Measurements from ENCODE around the gene USP37.
A peak's percentile ranks its signal among the peaks of the same experiment; 100 is the strongest.

USP37 gene

DNA sequence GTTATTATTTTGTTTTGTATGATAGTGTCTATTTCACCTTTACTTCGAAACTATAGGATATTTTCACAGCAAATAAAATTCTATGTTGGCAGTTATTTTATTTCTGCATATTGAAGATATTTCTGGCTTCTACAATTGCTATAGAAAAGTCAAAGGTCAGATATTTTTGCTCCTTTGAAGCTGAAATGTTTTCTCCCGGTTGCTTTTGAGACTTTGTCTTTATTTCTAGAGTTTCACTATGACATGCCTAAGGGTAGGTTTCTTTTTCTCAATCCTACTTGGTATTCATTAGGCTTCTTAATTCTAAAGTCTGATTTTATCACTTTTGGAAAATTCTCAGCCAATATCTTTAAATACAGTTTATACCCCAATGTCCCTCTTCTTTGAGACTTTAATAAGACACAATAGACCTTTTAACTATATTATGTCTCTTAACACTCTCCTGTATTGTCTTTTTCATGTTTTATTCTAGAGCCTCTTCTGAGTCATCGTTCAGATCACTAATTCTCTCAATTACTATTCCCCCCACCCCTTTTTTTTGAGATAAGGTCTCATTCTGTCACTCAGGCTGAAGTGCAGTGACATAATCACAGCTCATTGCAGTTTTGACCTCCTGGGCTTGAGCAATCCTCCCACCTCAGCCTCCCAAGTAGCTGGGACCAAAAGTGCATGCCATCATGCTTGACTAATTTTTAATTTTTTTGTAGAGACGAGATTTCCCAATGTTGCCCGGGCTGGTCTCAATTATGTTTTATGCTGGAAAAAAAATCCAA is 50.5 kb downstream of the USP37 start:
- no peak overlapping the region for H3K9ac ChIP-seq (ENCODE audit: low read depth, low read length)

DNA sequence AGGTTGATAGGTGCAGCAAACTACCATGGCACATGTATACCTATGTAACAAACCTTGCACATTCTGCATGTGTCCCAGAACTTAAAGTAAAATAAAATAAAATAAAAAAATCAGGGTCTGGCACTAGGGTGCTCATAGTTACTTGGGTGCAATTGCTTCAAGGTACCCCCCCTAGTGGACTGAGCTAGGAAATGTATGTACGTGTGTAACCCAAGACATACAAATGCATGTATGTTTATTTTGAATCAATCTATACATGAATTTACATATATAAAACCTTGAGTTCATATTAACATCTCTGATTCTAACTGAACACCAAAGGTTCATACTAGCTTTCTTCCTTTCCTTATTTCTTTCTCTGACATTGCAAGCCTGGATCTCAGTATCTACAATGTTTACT is 51.5 kb downstream of the USP37 start:
- Histone ChIP-seq H3K4me3 (ENCODE audit: low read depth in 1 of 2, low read length in 2 of 2) (no peak overlapping the region), H2AFZ (ENCODE audit: low read depth, low read length) (no peak overlapping the region), H3K4me2 (ENCODE audit: insufficient read depth, low read length) (no peak overlapping the region), H3K79me2 (ENCODE audit: insufficient read depth, low read length) (peaks cover 30% of the 10 kb centered on the region), H3K27ac (ENCODE audit: low read length) (no peak overlapping the region), H3K36me3 (ENCODE audit: insufficient read depth, low read length) (peaks cover 42% of the 10 kb centered on the region; the same call in 1 of the 2 replicates), H3K4me1 (ENCODE audit: insufficient read depth, low read length) (no peaks in the 10 kb centered on the region), H3K27me3 (ENCODE audit: insufficient read depth, low read length, poor library complexity) (no peaks in the 10 kb centered on the region), H3K9me3 (ENCODE audit: insufficient read depth, low read length, severe bottlenecking) (no peaks in the 10 kb centered on the region), H4K20me1 (ENCODE audit: insufficient read depth, low read length) (peaks cover 3% of the 10 kb centered on the region; the same call in 1 of the 2 replicates), H3K9ac (ENCODE audit: low read depth, low read length) (no peak overlapping the region)
- no peak for DNase-seq
- ATAC-seq (ENCODE audit: insufficient read depth, low read depth), result no peak
- TF ChIP-seq, protein P1, sequence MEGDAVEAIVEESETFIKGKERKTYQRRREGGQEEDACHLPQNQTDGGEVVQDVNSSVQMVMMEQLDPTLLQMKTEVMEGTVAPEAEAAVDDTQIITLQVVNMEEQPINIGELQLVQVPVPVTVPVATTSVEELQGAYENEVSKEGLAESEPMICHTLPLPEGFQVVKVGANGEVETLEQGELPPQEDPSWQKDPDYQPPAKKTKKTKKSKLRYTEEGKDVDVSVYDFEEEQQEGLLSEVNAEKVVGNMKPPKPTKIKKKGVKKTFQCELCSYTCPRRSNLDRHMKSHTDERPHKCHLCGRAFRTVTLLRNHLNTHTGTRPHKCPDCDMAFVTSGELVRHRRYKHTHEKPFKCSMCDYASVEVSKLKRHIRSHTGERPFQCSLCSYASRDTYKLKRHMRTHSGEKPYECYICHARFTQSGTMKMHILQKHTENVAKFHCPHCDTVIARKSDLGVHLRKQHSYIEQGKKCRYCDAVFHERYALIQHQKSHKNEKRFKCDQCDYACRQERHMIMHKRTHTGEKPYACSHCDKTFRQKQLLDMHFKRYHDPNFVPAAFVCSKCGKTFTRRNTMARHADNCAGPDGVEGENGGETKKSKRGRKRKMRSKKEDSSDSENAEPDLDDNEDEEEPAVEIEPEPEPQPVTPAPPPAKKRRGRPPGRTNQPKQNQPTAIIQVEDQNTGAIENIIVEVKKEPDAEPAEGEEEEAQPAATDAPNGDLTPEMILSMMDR (IDR thresholded peaks at IDR 0.05; ENCODE audit: borderline replicate concordance, extremely low read depth, low read length, poor library complexity, severe bottlenecking), result peak; percentile 50
- no peak for TF ChIP-seq EZH2 (IDR thresholded peaks at IDR 0.05; ENCODE audit: borderline replicate concordance, low read depth, low read length, severe bottlenecking)

More for the DNA sequence above, 50.5 kb downstream of the USP37 start:
- TF ChIP-seq, protein P1 (IDR thresholded peaks at IDR 0.05; ENCODE audit: borderline replicate concordance, extremely low read depth, low read length, poor library complexity, severe bottlenecking), result no peak
- Histone ChIP-seq H3K9me3 (ENCODE audit: insufficient read depth, low read length, severe bottlenecking) (no peaks in the 10 kb centered on the region), H3K4me3 (ENCODE audit: low read depth in 1 of 2, low read length in 2 of 2) (no peak overlapping the region), H3K36me3 (ENCODE audit: insufficient read depth, low read length) (peaks cover 42% of the 10 kb centered on the region), H3K4me2 (ENCODE audit: insufficient read depth, low read length) (no peak overlapping the region), H3K4me1 (ENCODE audit: insufficient read depth, low read length) (no peaks in the 10 kb centered on the region), H2AFZ (ENCODE audit: low read depth, low read length) (no peak overlapping the region), H3K27me3 (ENCODE audit: insufficient read depth, low read length, poor library complexity) (no peaks in the 10 kb centered on the region), H4K20me1 (ENCODE audit: insufficient read depth, low read length) (peaks cover 3% of the 10 kb centered on the region; the same call in 1 of the 2 replicates), H3K79me2 (ENCODE audit: insufficient read depth, low read length) (peaks cover 28% of the 10 kb centered on the region), H3K27ac (ENCODE audit: low read length) (no peak overlapping the region)
- no peak for DNase-seq
- no peak for ATAC-seq (ENCODE audit: insufficient read depth, low read depth)

DNA sequence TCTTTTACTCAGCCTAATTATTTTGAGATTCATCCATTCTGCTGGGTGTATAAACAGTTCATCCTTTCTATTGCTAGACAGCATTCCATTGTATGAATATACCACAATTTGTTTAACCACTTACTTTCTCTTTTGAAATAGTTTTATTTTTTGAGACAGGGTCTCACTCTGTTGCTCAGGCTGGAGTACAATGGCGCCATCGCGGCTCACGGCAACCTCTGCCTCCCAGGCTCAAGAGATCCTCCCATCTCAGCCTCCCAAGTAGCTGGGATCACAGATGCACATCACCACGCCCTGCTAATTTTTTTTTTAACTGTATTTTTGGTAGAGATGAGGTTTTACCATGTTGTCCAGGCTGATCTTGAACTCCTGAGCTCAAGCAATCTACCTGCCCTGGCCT is 54.5 kb downstream of the USP37 start:
- Histone ChIP-seq H3K4me2 (ENCODE audit: insufficient read depth, low read length) (no peak overlapping the region), H3K4me1 (ENCODE audit: insufficient read depth, low read length) (no peaks in the 10 kb centered on the region), H3K9me3 (ENCODE audit: insufficient read depth, low read length, severe bottlenecking) (no peaks in the 10 kb centered on the region), H3K4me3 (ENCODE audit: low read depth in 1 of 2, low read length in 2 of 2) (no peak overlapping the region), H2AFZ (ENCODE audit: low read depth, low read length) (no peak overlapping the region), H3K9ac (ENCODE audit: low read depth, low read length) (no peak overlapping the region), H3K36me3 (ENCODE audit: insufficient read depth, low read length) (peaks cover 40% of the 10 kb centered on the region), H3K27me3 (ENCODE audit: insufficient read depth, low read length, poor library complexity) (no peaks in the 10 kb centered on the region), H3K79me2 (ENCODE audit: insufficient read depth, low read length) (peaks cover 30% of the 10 kb centered on the region), H3K27ac (ENCODE audit: low read length) (no peak overlapping the region), H4K20me1 (ENCODE audit: insufficient read depth, low read length) (peaks cover 3% of the 10 kb centered on the region; the same call in 1 of the 2 replicates)
- DNase-seq (no peak), ATAC-seq (ENCODE audit: insufficient read depth, low read depth) (no peak)
- TF ChIP-seq, protein P1 (IDR thresholded peaks at IDR 0.05; ENCODE audit: borderline replicate concordance, extremely low read depth, low read length, poor library complexity, severe bottlenecking), result no peak
- TF ChIP-seq EZH2 (IDR thresholded peaks at IDR 0.05; ENCODE audit: borderline replicate concordance, low read depth, low read length, severe bottlenecking), result no peak

All from DND-41 (cell line).